Astrocyte (in vitro differentiated cells and primary cell): ENCODE measurements around the gene SORBS2.

Source experiments
- EZH2 ChIP-seq: IDR thresholded peaks from 2 replicates; pipeline ENCODE4 v1.6.1; 2012; ENCODE audit warnings: mild to moderate bottlenecking, low read length, inconsistent platforms; ENCODE audit not compliant: insufficient read depth
- TF ChIP-seq, protein P1 (sequence below): IDR thresholded peaks from 2 replicates; pipeline ENCODE4 v1.5.1; 2011; ENCODE audit warnings: low read depth, mild to moderate bottlenecking, inconsistent platforms, low read length, moderate library complexity; ENCODE audit not compliant: insufficient read depth

DNA sequence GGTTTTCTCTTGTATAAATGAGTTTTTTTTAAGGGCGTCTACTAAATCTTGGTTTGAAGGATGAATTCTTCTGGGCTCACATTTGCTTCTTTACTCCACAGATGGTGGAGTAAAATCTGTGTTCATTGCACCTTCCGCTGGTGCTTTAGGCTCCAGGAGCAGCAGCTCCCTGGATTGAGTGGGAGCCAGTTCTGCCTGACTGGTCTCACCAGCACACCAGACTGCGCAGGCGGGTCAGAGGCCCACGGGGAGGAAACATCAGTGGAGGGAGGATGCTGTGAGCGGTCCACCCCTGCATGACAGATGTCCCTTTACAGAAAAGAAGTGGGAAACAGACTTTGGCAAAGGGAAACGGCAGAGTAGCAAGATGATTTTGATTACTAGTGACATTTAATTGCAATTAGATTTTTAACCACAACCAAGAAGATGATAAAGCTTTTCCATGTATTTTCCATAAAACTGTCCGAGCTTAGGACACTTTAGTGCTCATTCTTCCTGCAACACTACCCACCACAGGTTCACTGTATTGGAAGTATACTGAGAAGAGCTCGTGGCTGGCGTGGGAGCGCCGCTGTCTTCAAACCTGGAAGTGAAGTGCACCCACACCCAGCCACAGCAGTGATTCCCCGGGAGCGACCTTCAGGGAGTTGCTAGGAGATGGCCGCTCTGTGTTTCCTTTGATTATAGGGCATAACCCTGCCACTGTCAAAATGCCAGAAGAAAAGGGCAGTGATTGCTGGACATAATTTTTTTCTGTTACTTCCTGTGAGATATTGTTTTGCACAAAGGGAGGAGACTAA, 95.2 kb downstream of the SORBS2 start:
- TF ChIP-seq, protein P1, sequence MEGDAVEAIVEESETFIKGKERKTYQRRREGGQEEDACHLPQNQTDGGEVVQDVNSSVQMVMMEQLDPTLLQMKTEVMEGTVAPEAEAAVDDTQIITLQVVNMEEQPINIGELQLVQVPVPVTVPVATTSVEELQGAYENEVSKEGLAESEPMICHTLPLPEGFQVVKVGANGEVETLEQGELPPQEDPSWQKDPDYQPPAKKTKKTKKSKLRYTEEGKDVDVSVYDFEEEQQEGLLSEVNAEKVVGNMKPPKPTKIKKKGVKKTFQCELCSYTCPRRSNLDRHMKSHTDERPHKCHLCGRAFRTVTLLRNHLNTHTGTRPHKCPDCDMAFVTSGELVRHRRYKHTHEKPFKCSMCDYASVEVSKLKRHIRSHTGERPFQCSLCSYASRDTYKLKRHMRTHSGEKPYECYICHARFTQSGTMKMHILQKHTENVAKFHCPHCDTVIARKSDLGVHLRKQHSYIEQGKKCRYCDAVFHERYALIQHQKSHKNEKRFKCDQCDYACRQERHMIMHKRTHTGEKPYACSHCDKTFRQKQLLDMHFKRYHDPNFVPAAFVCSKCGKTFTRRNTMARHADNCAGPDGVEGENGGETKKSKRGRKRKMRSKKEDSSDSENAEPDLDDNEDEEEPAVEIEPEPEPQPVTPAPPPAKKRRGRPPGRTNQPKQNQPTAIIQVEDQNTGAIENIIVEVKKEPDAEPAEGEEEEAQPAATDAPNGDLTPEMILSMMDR = no peak
- TF ChIP-seq EZH2 = no peak
